Left colon (tissue), 2 donors: Measurements from ENCODE around the gene ACTR1B. TPM values are rescaled to one million over a fixed set of nuclear protein-coding genes. Genes with fewer than 3 reads are reported as not detected.

Experiments
- ATAC-seq: fragments of 200-7000 bp; cut with Tn5 transposase; one replicate; pipeline ENCODE4 v1.9.1; 2020; ENCODE audit warnings: mild to moderate bottlenecking, moderate library complexity
- DNase-seq, 2 donors: peaks; one replicate each; pipeline ENCODE4 v3.0.0-alpha.2; 2020
- intact Hi-C, 2 donors: fragments of 100-400 bp; cut with DNase I in 1 of 2; cut with micrococcal nuclease in 1 of 2; formaldehyde crosslinking; loops; one replicate each; pipeline versions ENCODE4 v1.11.2 to v1.14.0; 2022; cut with DNase I, micrococcal nuclease
- total RNA-seq, 2 donors: library from RNA; stranded (reverse); fragmentation: NEBNext Ultra II Directional; extraction: Animal tissue kit (Norgen Biotek cat#: 25700); gene quantifications; one replicate each; pipeline ENCODE4 v1.2.1, GENCODE V29; 2021
- donor health status: DM: no; HTN: no; CAD: no.
- donor health status: DM: yes; HTN: yes; CAD: no.

The ACTR1B gene
- total RNA-seq, 2 donors from 2014 or later = 67.4 to 79.2 TPM

- ATAC-seq (peak; percentile 57), DNase-seq (peak; percentile 79 to 86)
- intact Hi-C loops = no loop called here
These were observed 784 bp downstream of the ACTR1B start for GRCh38 chr2:97662895-97663625.

DNA sequence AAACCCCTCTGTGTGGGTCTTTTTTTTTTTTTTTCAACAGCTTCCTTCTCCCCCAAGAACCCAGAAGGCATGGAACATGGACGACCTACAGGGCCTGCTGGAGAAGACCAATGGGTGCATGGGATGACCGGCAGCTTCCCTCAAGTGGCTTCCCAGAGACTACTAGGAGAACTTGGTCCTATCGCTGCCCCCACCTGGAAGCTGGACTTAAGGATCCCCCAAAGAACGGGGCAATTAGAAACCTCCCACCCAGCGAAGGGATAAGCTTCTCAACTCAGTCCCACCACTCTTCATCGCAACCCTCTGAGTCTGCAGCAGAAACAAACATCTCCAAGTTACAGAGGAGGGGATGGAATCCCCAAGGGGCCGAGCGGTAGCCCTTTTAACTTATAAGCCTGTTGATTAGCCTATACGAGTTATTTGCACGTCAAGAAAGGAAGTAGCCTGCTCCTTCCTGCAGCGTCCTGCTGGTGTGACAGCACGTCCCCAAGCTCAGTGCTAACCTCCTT is 1.4 kb downstream of the ACTR1B start:
- intact Hi-C loops = no loop called here
- no peak for DNase-seq
- peak; percentile 17 for ATAC-seq

DNA sequence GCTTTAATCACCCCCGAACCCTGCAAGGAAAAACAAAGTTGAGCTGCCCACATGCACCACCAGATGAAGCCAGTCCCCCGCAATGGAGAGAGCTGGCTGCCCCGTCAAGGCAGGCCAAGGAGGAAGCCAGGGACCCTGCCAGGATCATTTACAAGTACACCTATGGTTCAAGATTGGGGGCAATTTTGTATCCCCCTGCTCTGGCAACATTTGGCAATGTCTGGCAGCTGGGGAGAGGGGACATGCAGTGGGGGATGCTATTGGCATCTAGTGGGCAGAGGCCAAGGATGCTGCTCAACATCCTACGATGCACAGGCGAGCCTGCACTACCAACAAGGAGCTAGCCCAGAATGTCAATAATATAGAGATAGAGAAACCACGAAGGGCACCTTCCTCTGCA is 1.9 kb downstream of the ACTR1B start:
- DNase-seq (no peak), ATAC-seq (no peak)
- intact Hi-C loops = no loop called here

DNA sequence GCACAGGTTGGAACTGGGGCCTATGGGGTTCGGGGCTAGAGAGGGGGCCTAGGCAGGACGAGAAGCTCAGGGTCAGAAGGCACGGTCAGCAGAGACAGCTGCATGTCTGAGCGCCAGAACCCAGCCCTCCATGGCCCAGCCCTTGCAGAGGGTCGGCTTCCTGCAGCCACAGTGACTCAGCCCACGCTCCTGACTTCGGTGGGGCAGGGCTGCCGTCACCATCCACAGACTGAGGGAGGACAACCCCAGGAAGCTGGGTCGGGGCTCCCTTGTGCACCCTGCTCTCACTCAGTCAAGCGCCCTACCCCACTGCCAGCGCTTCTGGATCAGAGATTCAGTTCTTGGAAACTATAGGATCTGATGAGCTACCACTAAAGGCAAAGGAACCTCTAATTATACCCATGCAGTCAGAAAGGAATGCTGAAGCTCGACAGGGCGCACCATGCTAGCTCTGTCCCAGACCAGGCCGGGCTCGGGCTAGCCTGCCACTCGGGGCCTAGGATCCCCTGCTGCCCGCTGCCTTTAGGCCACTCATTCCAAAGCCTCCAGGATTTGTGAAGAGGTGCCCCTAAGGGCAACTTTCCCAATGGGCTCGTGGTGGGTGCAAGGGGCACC is 3.0 kb downstream of the ACTR1B start:
- intact Hi-C loops = no loop called here
- no peak for ATAC-seq
- DNase-seq = no peak

DNA sequence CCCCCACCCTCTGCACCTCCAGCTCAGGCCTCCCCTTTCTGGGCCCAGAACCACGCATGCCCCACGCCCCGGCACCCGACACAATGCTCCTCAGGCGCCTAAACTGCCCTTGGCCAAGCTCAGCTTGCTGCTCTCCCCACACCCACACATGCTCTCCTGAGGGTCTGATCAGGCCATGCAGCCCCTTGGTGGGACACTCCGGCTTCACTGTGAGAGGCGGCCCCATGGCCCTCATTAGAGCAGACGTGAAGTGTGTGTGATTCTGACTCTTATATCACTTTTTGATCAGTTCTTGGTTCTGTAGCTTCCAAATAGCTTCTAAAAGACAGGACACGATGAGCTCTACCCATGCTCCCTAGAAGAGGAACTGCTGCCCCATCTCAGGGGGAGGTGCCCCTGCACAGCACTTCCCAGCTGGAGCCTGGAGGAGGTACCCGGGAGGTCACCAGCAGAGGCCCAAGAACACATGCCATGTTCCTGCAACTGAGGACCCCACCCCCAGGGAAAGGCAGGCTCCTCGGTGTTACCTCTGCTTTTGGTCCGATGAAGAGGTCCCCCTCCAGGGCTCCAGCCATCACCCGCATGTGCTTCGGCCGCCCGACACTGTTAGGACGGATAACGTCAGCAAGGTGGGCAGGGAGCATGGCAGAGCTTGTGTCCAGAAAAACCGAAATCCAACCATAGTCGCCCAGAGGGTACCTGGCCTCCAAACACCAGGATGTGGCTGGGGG is 3.6 kb downstream of the ACTR1B start:
- no peak for DNase-seq
- intact Hi-C loops = no loop called here
- ATAC-seq = no peak

DNA sequence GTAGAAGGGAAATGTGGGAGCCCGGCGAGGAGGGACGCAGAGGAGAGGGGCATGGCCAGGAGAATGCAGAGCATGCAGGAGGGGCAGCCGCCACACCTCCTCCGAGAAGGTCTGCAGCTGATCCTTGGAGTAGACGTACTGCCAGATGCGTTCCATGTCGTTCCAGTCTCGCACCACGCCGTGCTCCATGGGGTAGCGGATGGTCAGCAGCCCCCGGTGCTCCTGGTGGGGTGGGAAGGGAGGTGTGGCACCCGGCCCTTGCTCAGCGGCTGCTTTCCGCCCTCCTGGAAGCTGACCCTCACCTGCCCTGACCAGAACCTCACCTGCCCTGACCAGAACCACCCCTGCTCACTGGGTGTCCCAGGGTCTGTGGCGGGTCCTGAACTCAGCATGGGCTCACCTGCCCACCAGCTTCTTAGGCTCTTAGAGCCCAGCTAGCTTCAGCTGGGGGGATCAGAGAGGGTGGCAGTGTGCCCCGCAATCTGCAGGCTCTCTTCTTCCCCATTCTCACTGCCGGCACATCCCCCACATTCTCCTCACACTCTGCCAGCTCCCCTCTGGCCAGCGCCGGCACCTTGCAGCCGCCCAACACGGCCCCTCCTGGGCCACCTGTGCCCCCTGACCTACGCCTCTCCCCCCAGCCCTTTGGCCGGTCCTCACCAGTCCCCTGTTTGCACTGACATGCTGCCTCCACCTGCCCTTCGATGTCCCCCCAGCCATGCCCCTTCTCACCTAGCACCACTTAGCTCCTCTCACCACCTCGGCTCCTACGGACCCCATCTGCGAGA is 4.4 kb downstream of the ACTR1B start:
- DNase-seq (no peak), ATAC-seq (no peak)
- intact Hi-C loops = no loop called here

DNA sequence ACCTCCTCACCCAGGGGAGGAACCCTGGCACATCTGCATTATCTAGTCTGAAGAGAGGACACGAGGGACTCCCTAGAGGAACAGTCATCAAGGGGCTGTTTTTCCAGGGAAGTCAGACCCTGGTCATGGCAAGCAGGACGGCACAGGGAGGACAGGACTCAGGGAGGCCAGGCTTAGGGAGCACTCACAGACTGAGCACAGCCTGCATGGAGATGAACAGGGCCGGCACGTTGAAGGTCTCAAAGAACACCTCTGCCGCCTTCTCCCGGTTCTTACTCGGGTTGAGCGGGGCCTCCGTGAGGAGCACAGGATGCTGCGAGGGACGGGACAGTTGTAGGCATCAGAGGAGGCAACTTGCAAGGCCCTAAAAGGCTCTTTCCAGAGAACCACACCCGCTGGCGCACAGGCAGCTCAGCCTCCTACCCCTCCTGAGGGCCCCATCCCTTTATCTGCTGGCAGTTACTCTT is 5.1 kb downstream of the ACTR1B start:
- ATAC-seq (no peak), DNase-seq (no peak)
- intact Hi-C loops = no loop called here

DNA sequence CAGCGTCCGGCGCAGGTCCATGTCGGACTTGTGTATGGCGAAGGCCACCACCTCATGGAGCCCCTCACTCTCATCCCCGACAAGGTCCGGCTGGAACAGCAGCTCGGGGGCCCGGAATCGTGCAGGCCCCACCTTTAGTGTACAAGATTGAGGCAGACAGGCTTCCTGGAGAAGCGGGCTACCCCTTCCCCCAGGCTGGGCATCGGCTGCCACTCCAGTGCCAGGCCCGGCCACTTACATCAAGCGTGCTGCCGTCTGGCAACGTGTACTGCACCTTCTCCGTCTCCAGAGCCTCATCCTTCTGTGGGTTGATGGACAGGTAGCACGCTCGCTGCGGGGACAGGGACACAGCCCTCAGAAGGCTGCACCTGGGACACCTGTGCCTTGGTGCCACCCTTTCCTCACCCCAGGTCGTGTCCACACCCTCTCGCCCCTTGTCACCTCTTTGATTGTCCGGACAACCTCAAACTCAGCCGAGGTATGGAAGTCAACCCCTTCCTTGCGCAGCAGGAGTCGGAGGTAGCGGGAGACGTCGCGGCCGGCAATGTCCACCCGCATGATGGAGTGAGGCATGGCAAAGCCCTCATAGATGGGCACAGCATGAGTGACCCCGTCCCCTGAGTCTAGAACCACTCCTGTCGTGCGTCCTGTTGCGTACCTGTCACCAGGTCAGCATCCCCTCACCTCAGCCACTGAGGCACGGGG is 5.7 kb downstream of the ACTR1B start:
- DNase-seq = no peak
- ATAC-seq = no peak
- intact Hi-C loops = no loop called here

DNA sequence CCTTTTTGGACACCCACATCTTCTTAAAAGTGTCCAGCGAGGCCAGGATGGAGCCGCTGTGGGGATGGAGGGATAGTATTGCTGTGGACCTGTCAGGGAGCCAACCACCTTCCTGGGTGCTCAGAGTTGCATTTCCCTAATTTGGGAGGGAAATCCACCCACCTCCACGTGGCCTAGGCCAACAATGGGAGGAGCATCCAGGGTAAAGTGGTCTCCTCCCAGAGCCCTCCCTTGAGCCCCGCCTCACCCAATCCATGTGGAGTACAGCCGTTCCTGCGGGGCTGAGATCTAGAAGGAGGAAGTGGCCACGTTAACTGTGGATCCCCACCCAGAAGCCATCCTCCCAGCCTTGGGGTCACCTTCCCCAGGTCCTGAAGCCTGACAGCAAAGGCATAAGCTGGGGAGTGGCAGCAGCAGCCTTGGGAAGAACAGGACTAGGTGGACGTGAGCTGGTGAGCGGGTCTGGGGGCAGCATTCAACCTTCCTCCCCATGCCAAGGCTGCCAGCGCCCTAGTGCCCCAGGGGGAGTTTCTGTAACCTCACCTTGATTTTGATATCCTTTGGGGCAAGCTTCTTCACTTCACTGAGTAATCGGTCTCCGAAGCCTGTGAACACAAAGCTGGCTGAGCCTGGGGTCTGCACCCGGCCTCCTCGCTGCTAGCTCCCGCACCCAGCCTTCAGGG is 6.8 kb downstream of the ACTR1B start:
- DNase-seq (no peak), ATAC-seq (peak; percentile 15)
- intact Hi-C loops = no loop called here

GRCh38 chr2:97656129-97656755 is 7.6 kb downstream of the ACTR1B start:
- intact Hi-C loops = no loop called here
- DNase-seq = no peak
- no peak for ATAC-seq

DNA sequence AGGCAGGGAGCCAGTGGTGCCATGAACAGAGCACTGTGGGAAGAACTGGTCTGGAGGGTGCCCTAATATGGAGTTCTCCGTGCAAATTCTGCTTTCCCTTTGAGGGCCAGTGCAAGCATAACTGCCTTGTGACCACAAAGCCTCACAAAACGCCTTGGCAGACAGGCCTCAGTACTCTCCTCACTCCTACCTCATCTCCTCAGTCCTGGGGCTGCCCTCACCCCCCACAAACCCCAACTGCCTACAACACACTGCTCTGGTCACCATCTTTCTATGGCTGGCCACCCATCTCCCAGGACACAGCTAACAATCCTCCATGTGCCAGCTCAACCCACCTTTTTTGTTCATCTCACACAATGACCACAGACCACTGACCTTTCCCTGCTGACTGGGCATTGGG is 9.1 kb downstream of the ACTR1B start:
- intact Hi-C loops = no loop called here
- ATAC-seq (no peak), DNase-seq (no peak)

GRCh38 chr2:97654309-97654708 is 9.5 kb downstream of the ACTR1B start:
- ATAC-seq = no peak
- DNase-seq = no peak
- intact Hi-C loops = no loop called here

DNA sequence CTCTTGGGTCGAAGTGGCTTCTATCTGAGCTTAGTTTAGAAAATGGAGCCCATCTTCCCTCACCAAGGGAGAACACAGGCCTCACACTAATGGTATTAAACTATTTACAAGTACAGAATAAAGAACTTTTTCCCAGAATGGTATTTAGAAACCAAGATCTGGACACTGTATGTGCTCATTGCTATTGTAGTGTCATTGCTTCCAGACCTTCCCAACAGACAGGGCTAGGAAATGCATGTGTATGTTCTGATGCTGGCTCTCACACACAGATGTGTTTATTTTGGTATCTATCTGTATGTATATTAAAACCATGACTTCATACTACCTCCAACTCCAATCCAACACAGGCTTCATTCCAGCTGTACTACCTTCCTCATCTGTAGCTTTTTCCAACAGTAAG is 10.0 kb downstream of the ACTR1B start:
- ATAC-seq = no peak
- DNase-seq = no peak
- intact Hi-C loops = no loop called here

DNA sequence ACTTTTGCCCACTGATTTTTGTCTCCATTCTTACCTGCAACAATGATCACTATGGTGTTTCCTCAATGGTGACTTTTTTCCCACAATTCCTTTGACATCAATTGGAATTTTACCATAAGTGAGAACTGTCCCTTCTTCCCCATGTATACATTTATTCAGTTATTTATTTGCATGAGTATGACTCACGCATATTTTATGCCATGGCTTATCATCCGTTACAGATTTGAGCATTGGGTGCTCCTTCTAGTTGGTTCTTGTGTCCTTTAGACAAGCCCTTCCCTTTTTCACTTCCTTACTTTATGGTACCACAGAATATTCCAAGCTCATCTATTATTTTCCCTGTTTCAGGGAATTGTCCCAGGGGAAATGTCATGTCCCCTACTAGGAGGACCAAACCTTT is 10.4 kb downstream of the ACTR1B start:
- ATAC-seq = no peak
- no peak for DNase-seq
- intact Hi-C loops = no loop called here

DNA sequence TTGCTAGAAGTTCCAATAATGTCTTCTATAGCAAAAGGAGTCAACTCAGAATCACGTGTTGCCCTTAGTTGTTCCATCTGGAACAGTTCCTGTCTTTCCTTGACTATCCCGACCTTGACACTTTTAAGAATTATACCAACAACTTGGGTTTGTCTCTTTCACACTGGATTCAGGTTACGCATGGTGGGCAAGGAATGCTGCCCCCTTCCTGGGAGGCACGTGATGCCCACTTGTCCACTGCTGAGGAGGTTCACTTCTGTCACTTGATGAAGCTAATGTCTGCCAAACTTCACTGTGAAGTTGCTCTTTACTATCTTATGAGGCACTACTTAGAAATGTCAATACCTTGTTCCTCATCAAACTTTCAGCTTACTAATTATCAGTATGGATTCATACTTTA is 12.7 kb downstream of the ACTR1B start:
- ATAC-seq = no peak
- intact Hi-C loops = no loop called here

DNA sequence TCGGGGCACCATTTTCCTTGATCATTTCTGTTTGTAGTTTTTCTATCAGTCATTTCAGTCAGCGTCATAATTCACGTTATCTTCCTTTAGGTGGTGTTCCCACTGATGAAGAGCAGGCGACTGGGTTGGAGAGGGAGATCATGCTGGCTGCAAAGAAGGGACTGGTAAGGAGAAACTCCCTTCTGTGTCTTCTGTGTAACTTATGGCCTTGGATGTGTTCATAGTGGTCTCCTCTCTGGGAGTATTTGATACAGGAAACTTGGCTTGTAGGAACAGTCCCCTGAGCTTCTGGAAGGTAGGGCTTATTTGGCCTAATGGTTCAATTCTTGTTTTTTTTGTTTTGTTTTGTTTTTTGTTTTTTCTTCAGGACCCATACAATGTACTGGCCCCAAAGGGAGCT is 16.9 kb downstream of the ACTR1B start:
- intact Hi-C loops = no loop called here
- DNase-seq = no peak
- ATAC-seq = no peak

More for the DNA sequence above, 12.7 kb downstream of the ACTR1B start:
- DNase-seq = no peak
